ENCODE data around the gene NELL2. TPM values are rescaled to one million over a fixed set of nuclear protein-coding genes. Genes with fewer than 3 reads are reported as not detected.

Gene NELL2
- polyA plus RNA-seq, 4 donors = 12.2 to 22.6 (median 19.2) TPM

DNA sequence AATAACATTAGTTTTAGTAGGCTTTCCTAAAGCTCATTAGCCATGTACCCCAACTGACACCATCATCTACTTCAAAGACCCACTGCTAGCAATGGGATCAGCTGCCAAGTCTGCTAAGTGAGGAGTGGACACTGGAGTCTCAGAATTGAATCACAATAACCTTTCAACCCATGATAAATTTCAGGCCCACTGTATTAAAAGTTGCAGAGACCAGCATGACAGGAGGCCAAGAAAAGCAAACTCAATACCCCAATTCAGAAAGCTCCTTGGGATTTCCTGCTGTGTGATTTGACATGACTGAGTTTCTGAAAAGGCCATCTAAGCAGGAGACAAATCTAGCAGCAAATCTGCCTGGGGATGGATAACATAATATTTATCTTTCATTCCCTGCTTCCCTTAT, 320.7 kb downstream of the NELL2 start:
- DNase-seq (ENCODE audit: low read depth in 4 of 4, low spot score in 3 of 4) = no peak

GRCh38 chr12:44551631-44552030, 324.5 kb downstream of the NELL2 start:
- DNase-seq (ENCODE audit: low read depth in 4 of 4, low spot score in 3 of 4) = no peak

DNA sequence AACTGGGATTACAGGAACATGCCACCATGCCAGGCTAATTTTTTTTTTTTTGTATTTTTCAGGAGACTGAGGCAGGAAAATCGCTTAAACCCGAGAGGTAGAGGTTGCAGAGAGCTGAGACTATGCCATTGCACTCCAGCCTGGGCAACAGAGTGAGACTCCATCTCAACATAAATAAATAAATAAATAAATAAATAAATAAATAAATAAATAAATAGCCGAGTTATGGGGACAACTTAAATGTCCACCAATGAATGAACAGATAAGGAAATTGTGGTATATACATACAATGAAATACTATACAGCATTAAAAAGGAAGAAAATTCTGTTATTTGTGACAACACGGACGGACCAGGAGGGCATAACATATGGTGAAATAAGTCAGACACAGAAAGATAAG, 325.7 kb downstream of the NELL2 start:
- no peak for DNase-seq (ENCODE audit: low read depth in 4 of 4, low spot score in 3 of 4)

GRCh38 chr12:44546060-44546459, 330.1 kb downstream of the NELL2 start:
- DNase-seq (ENCODE audit: low read depth in 4 of 4, low spot score in 3 of 4) = no peak

GRCh38 chr12:44544018-44544417, 332.1 kb downstream of the NELL2 start:
- DNase-seq (ENCODE audit: low read depth in 4 of 4, low spot score in 3 of 4) = no peak

DNA sequence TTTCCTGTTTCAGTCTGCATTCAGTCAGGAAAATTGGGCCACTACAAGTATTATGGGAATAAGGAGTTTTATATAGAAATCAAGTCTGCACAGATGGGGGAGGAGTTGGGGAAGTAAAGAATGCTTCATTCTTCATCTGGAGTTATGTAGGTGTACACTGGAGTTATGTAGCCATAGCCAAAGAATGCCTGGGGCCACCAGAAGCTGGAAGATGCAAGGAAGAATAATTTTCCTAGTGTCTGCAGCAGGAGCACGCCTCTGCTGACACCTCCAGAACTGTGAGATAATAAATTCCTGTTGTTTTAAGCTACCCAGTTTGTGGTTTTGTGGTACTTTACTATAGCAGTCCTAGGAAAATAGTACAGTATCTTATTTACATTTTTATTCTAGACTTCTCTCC, 333.4 kb downstream of the NELL2 start:
- no peak for DNase-seq (ENCODE audit: low read depth in 4 of 4, low spot score in 3 of 4)

DNA sequence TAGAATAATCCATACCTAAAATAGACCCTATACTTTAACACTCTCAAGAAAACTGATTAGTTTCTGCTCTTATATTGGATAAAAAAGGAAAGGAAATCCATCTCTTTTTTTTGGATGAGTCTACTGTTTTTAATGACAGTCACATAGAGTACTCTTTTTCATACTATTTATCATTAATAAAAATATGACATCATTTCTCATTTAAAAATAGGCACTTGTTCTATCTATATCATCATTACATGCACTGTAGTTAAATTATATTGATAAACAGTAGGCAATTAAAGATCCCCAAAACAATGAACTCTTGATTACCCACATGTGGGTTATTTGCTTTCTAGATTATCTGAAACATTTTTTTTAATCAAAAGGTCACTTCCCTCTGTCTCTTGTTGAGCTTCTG, 338.8 kb downstream of the NELL2 start:
- DNase-seq (ENCODE audit: low read depth in 4 of 4, low spot score in 3 of 4) = no peak

DNA sequence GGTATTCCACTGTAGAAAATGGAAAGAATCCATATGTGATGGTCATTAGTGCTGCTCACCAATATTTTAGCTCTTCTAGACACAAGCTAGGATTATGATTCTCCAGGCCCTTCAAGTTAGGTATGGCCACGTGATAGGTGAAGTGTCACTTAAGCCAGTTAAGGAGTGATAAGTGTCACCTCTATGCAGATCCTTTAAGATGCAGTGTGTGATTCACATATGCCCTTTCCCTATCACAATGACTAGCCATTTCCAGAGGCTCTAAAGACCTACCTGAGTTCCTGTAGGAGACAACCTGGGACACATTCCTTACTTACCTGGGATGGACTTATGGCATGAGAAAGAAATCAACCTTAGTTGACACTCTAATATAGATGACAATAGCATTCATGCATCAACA, 343.2 kb downstream of the NELL2 start:
- no peak for DNase-seq (ENCODE audit: low read depth in 4 of 4, low spot score in 3 of 4)

DNA sequence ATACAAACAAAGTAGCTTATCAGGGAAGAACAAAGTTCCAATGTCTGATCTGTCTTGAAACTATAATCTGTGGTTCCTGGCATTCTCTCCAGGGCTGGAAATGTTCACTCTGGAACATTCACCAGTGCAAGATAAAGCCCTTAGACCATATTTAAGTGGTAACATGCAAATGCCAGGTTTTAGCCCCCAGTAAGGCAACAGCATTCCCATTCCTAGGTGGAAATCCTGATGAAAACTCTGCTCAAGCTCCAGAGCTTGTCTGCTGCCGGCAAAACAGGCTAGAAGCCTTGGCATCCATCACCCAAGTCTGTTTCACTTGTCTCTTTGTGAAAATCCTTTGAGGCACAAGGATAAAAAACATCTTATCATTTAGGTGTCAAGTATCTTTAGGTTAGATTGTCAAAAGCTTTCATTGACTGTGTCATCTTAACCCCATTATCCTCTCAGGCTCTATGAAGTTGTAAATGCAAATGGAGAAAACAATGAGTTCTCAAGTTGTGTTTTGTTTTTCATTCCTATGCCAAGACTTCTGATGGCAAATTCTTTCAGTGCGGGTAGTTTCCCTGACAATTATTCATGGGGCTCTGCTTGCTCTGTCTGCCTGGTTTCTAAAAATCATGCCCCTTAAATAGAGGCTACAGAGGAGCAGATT, 344.7 kb downstream of the NELL2 start:
- DNase-seq (ENCODE audit: low read depth in 4 of 4, low spot score in 3 of 4) = no peak

GRCh38 chr12:44526655-44527182, 349.4 kb downstream of the NELL2 start:
- DNase-seq (ENCODE audit: low read depth in 4 of 4, low spot score in 3 of 4) = no peak

DNA sequence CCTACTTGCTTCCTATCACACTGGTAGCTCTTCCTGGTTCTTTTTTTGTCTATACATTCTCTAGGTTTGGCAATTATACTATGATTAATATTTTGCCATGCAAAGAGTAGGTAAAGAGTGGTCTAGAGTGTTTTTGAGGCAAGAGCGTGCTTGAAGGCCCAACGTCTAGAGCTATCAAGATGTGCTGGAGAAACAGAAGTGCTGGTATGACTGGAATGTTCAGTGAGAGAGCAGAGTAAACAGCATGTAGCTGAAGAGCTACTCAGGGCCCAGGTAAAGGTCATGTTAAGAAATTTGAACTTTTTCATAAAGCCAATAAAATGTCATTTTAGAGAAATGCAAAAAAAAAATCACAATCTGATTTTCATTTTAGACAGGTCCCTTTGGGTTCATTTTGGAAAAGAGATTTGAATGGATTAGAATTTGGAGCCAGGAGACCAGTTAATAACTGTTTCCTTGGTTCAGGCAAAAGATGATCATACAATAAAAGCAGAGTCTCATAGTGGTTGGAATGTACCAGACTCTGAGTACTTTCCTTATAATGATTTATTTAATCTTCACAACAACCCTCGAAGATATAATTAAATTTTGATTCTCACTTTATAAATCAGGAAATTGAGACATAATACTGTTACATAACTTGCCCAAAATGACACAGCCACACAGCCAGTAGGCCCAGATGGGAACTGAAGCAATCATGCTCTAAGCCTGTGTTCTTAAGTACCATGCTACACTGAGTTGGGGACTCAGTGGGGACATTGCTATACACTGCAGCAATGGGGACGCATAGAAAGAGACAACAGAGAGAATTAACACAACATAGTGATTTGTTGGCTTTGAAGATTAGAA, 350.1 kb downstream of the NELL2 start:
- no peak for DNase-seq (ENCODE audit: low read depth in 4 of 4, low spot score in 3 of 4)

DNA sequence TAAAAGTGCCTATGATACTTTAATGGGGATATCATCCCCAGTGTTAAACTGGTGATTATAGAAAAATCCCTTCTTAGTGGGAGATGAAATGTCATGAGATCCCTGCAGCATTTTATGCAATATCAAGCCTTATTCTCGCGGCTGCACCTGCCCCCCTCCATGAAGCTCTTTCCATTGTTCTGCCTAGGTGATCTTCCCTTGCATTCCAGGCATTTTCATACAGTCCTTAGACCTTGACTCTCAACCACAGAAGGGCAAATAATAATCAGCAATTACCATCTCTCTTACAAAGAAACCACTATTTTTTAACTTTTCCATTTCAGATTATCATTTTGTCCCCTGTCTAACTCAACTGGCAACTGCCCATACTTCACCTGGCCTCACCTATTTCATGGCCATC, 352.3 kb downstream of the NELL2 start:
- DNase-seq (ENCODE audit: low read depth in 4 of 4, low spot score in 3 of 4) = no peak

DNA sequence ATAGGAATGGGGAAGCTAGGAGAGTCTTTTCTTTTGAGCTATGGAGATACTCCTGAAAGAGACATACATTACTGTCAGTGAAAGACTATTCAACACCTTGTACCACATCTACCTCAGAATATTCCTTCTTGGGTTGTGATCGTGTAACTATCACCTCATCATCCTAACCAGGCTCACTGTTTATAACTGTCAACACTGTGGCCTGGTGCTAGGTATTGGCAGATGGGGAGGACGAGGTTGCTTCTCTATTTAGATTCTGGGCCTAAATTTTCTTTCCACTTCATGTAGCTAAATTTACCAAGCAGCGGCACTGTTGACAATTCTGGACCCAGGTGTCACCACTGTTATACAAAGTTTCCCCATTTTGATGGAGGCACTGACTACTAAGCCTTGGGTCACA, 354.4 kb downstream of the NELL2 start:
- no peak for DNase-seq (ENCODE audit: low read depth in 4 of 4, low spot score in 3 of 4)

DNA sequence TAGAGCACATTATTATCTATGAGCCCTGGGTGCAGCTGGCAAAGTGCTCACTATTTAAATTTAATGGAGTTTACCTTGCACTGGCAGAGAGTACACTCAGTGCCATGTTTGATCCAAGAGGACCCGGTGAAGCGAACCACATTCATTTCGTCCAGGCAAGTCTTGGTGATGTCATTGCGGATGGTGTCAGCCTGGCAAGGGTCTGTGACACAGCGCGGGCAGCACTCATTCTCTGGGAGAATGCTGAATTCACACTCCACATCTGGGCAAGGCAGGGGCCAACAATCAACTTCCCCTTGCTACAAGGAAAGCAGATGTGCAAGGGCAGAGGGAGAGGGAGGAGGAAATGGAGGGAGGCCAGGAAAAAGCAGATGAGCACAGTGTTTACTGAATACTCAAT, 356.2 kb downstream of the NELL2 start:
- DNase-seq (ENCODE audit: low read depth in 4 of 4, low spot score in 3 of 4) = no peak

GRCh38 chr12:44511289-44511688, 364.8 kb downstream of the NELL2 start:
- no peak for DNase-seq (ENCODE audit: low read depth in 4 of 4, low spot score in 3 of 4)

- DNase-seq (ENCODE audit: low read depth in 4 of 4, low spot score in 3 of 4) = no peak
Observed at GRCh38 chr12:44510510-44510909, 365.6 kb downstream of the NELL2 start.

GRCh38 chr12:44510076-44510475, 366.0 kb downstream of the NELL2 start:
- no peak for DNase-seq (ENCODE audit: low read depth in 4 of 4, low spot score in 3 of 4)

GRCh38 chr12:44509471-44509870, 366.6 kb downstream of the NELL2 start:
- DNase-seq (ENCODE audit: low read depth in 4 of 4, low spot score in 3 of 4) = no peak

DNA sequence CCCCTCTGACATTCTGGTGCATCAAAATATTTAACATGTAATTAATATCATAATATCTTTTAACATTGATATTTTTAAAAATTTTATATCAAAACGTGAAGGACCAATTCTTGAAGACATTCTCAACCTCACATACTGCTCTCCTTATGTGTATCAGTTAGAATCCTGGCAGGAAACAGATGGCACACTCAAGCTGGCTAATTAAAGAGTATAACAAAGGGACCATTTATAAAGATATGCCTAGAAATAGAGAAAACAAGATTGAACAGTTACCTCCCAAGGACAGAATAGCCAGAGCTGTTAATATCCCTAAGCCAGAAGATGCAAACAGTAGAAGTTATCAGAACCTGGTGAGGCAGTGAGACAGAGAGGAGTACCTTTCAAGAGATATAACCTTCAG, 368.7 kb downstream of the NELL2 start:
- no peak for DNase-seq (ENCODE audit: low read depth in 4 of 4, low spot score in 3 of 4)

- no peak for DNase-seq (ENCODE audit: low read depth in 4 of 4, low spot score in 3 of 4)
Observed at GRCh38 chr12:44504799-44505198, 371.3 kb downstream of the NELL2 start.

- DNase-seq (ENCODE audit: low read depth in 4 of 4, low spot score in 3 of 4) = no peak
Observed at GRCh38 chr12:44503329-44503728, 372.8 kb downstream of the NELL2 start.

DNA sequence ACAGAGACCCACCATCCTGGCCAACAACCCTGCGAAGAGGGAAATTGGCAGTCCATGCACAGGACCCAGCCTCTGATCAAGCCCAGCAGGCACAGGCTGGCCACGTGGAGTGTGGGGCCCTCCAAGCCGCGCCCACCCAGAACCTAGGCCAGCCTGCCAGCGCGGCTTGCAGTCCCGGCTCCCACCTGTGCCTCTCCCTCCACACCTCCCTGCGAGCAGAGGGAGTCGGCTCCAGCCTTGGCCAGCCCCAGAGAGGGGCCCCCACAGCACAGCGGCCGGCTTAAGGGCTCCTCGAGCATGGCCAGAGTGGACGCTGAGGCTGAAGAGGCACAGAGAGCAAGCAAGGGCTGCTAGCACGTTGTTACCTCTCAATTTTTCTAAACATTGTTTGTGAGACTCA, 373.4 kb downstream of the NELL2 start:
- DNase-seq (ENCODE audit: low read depth in 4 of 4, low spot score in 3 of 4) = no peak
